ENCODE results near the gene FAM219A. TPM values are rescaled to one million over a fixed set of nuclear protein-coding genes. Genes with fewer than 3 reads are reported as not detected.
"Not testable (repeated sequence)": the region's sequence is repeated elsewhere in the genome, so short reads cannot be mapped to it uniquely, and the experiment has no call there.

The FAM219A gene
- total RNA-seq, 1 donor from 2014 or later, result 4.6 TPM

- no peak for DNase-seq
Measured at GRCh38 chr9:34375901-34376595, 82.3 kb downstream of the FAM219A start.

- DNase-seq, result no peak
Measured at GRCh38 chr9:34374905-34375552, 83.3 kb downstream of the FAM219A start.

- no peak for DNase-seq
Measured at GRCh38 chr9:34374339-34374738, 84.0 kb downstream of the FAM219A start.

GRCh38 chr9:34373749-34374148 lies 84.6 kb downstream of the FAM219A start:
- no peak for DNase-seq

- DNase-seq, result no peak
Measured at GRCh38 chr9:34372467-34373011, 85.8 kb downstream of the FAM219A start.

- DNase-seq, result no peak
Measured at GRCh38 chr9:34371886-34372466, 86.4 kb downstream of the FAM219A start.

GRCh38 chr9:34370970-34371880 lies 87.1 kb downstream of the FAM219A start:
- DNase-seq, result no peak

GRCh38 chr9:34370335-34370969 lies 87.9 kb downstream of the FAM219A start:
- DNase-seq, result no peak

GRCh38 chr9:34369636-34370035 lies 88.7 kb downstream of the FAM219A start:
- DNase-seq, result no peak

GRCh38 chr9:34368796-34369195 lies 89.6 kb downstream of the FAM219A start:
- not testable (repeated sequence) for DNase-seq

GRCh38 chr9:34367751-34368410 lies 90.5 kb downstream of the FAM219A start:
- not testable (repeated sequence) for DNase-seq

GRCh38 chr9:34366365-34366764 lies 92.0 kb downstream of the FAM219A start:
- DNase-seq, result no peak

- DNase-seq, result no peak
Measured at GRCh38 chr9:34365282-34365681, 93.1 kb downstream of the FAM219A start.

- peak; percentile 56 for DNase-seq
Measured at GRCh38 chr9:34363619-34364351, 94.6 kb downstream of the FAM219A start.

- no peak for DNase-seq
Measured at GRCh38 chr9:34362614-34363214, 95.7 kb downstream of the FAM219A start.

GRCh38 chr9:34352957-34353356 lies 105.4 kb downstream of the FAM219A start:
- not testable (repeated sequence) for DNase-seq

GRCh38 chr9:34352122-34352652 lies 106.2 kb downstream of the FAM219A start:
- not testable (repeated sequence) for DNase-seq

GRCh38 chr9:34349324-34349723 lies 109.0 kb downstream of the FAM219A start:
- no peak for DNase-seq

All from skin of body (tissue), 2 donors.